OCI-LY1 (cell line): ENCODE results near the gene RPS6KA2.

Source experiments
- H2AFZ ChIP-seq: fragments of 200-600 bp; sonication (generic), shearing (Covaris generic); 2 replicates; pipeline ENCODE4 v1.6.0; 2014; ENCODE audit warnings: antibody characterized with exemption, mild to moderate bottlenecking, low read length
- H3F3A ChIP-seq: fragments of 200-600 bp; sonication (generic), shearing (Covaris generic); 2 replicates; pipeline ENCODE4 v1.6.0; 2014; ENCODE audit warnings: mild to moderate bottlenecking, antibody characterized with exemption, low read length, moderate library complexity; ENCODE audit not compliant: insufficient read depth
- H3K27ac ChIP-seq: fragments of 200-600 bp; sonication (generic); 2 replicates; pipeline ENCODE4 v1.5.1; 2014; ENCODE audit warnings: low read length, mixed run types, mild to moderate bottlenecking, low read depth; ENCODE audit not compliant: poor library complexity, severe bottlenecking
- H3K27me3 ChIP-seq: fragments of 200-600 bp; sonication (generic); 2 replicates; pipeline ENCODE4 v1.6.0; 2014; ENCODE audit warnings: antibody characterized with exemption, mild to moderate bottlenecking, low read length, moderate library complexity; ENCODE audit not compliant: insufficient read depth
- H3K36me3 ChIP-seq: fragments of 200-600 bp; sonication (generic); 2 replicates; pipeline ENCODE4 v1.6.1; 2014; ENCODE audit warnings: mild to moderate bottlenecking, antibody characterized with exemption, low read length, moderate library complexity, mixed read lengths; ENCODE audit not compliant: insufficient read depth
- H3K4me1 ChIP-seq: fragments of 200-600 bp; sonication (generic); 2 replicates; pipeline ENCODE4 v1.5.1; 2014; ENCODE audit warnings: mild to moderate bottlenecking, low read length, moderate library complexity; ENCODE audit not compliant: insufficient read depth, severe bottlenecking
- H3K4me2 ChIP-seq: fragments of 200-600 bp; sonication (generic), shearing (Covaris generic); 2 replicates; pipeline ENCODE4 v1.6.1; 2014; ENCODE audit warnings: low read length
- H3K4me3 ChIP-seq: fragments of 200-600 bp; sonication (generic); 2 replicates; pipeline ENCODE4 v1.5.1; 2014; ENCODE audit warnings: low read length, low read depth, mild to moderate bottlenecking, mixed read lengths; ENCODE audit not compliant: poor library complexity, severe bottlenecking
- H3K79me2 ChIP-seq: fragments of 200-600 bp; shearing (Covaris generic); 2 replicates; pipeline ENCODE4 v1.6.1; 2016; ENCODE audit warnings: mixed run types, low read length, mixed read lengths; ENCODE audit not compliant: insufficient read depth
- H3K9ac ChIP-seq: fragments of 200-600 bp; sonication (generic), shearing (Covaris generic); 2 replicates; pipeline ENCODE4 v1.6.1; 2014; ENCODE audit warnings: mild to moderate bottlenecking, low read length, mixed read lengths
- H3K9me2 ChIP-seq: fragments of 200-600 bp; sonication (generic), shearing (Covaris generic); 2 replicates; pipeline ENCODE4 v1.6.1; 2014; ENCODE audit warnings: low read depth, mild to moderate bottlenecking, low read length, mixed read lengths
- H3K9me3 ChIP-seq: fragments of 200-600 bp; shearing (Covaris generic); 2 replicates; pipeline ENCODE4 v1.6.1; 2014; ENCODE audit warnings: low read length, mixed read lengths
- H4K20me1 ChIP-seq: fragments of 200-600 bp; sonication (generic), shearing (Covaris generic); 2 replicates; pipeline ENCODE4 v1.6.0; 2016; ENCODE audit warnings: mild to moderate bottlenecking, low read length; ENCODE audit not compliant: insufficient read depth
- EZH2 ChIP-seq: fragments of 200-600 bp; sonication (generic), shearing (Covaris generic); IDR thresholded peaks from 2 replicates; pipeline ENCODE4 v1.8.0; 2017; ENCODE audit warnings: borderline replicate concordance, mixed run types, mild to moderate bottlenecking, antibody characterized with exemption, low read length, moderate library complexity, mixed read lengths
- TF ChIP-seq, protein P1 (sequence below): fragments of 200-600 bp; sonication (generic), shearing (Covaris generic); IDR thresholded peaks from 2 replicates; pipeline ENCODE4 v1.5.1; 2017; ENCODE audit warnings: mild to moderate bottlenecking, antibody characterized with exemption, low read length, moderate library complexity, mixed read lengths

The RPS6KA2 gene

DNA sequence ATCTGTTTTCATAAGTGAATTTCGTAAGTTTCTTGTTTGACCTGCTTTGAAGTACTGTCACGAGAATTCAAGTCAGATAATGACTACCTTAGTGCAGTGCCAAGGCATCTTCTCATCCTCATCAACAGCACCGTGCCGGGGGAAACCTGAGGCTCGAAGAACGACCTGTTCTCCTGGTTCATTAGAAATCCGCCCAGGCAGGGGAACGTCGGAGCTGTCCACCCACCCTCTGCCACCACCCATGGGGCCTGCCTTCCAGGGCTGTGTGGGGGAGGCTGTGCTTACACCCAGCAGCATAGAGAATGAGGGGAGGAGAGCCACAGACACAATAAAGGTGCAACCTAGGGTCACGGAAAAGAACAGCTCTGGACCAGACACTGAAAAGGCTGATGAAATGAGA, 142.2 kb downstream of the RPS6KA2 start:
- Histone ChIP-seq H3K9me2 (no peaks in the 10 kb centered on the region), H3F3A (no peaks in the 10 kb centered on the region), H3K4me2 (no peak overlapping the region), H3K4me3 (no peak overlapping the region), H4K20me1 (no peaks in the 10 kb centered on the region), H2AFZ (no peak overlapping the region), H3K9ac (no peak overlapping the region), H3K4me1 (peaks cover 13% of the 10 kb centered on the region), H3K36me3 (peaks cover 5% of the 10 kb centered on the region), H3K9me3 (peaks cover 8% of the 10 kb centered on the region), H3K27ac (no peak overlapping the region), H3K79me2 (no peaks in the 10 kb centered on the region), H3K27me3 (no peaks in the 10 kb centered on the region)
- no peak for TF ChIP-seq EZH2

DNA sequence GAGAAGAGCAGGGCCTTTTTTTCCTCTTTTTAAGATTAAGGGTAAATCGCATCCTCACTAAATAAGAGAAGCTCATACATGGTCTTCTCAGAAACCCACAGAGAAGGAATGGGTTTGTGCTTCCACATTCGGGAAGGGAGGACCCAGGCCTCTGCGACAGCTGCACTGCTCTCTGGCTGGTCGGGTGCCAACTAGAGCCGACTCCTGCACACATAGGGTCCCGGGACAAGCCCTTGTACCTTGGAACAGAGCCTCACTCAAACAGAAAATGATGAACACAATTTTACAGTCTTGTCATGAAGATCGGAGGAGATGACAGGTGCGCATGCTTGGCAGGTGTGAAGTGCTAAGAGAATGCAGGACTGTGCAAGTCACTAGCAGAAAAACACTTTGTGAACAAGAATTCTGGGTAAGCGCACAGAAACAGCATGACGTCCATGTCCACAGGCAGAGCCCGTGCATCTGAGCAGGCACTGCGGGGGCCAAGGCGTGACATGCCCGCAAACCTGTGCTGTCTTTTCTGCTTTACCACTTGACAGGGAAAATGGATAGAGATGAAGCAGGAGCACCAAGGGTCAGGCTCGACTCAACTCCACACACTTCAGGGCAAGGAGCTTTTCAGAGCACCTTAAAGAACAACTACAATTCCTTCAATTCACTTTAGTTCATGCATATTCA, 143.3 kb downstream of the RPS6KA2 start:
- H3K79me2 ChIP-seq = no peaks in the 10 kb centered on the region
- H3K27me3 ChIP-seq = no peaks in the 10 kb centered on the region
- no peak overlapping the region for H3K9ac ChIP-seq
- peaks cover 13% of the 10 kb centered on the region for H3K4me1 ChIP-seq
- no peak overlapping the region for H2AFZ ChIP-seq
- no peaks in the 10 kb centered on the region for H3K9me2 ChIP-seq
- H3K36me3 ChIP-seq = peaks cover 5% of the 10 kb centered on the region
- no peak for TF ChIP-seq EZH2
- TF ChIP-seq, protein P1, sequence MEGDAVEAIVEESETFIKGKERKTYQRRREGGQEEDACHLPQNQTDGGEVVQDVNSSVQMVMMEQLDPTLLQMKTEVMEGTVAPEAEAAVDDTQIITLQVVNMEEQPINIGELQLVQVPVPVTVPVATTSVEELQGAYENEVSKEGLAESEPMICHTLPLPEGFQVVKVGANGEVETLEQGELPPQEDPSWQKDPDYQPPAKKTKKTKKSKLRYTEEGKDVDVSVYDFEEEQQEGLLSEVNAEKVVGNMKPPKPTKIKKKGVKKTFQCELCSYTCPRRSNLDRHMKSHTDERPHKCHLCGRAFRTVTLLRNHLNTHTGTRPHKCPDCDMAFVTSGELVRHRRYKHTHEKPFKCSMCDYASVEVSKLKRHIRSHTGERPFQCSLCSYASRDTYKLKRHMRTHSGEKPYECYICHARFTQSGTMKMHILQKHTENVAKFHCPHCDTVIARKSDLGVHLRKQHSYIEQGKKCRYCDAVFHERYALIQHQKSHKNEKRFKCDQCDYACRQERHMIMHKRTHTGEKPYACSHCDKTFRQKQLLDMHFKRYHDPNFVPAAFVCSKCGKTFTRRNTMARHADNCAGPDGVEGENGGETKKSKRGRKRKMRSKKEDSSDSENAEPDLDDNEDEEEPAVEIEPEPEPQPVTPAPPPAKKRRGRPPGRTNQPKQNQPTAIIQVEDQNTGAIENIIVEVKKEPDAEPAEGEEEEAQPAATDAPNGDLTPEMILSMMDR = no peak
- no peak overlapping the region for H3K27ac ChIP-seq
- peaks cover 8% of the 10 kb centered on the region for H3K9me3 ChIP-seq
- H4K20me1 ChIP-seq = no peaks in the 10 kb centered on the region
- H3K4me3 ChIP-seq = no peak overlapping the region
- H3K4me2 ChIP-seq = no peak overlapping the region
- no peaks in the 10 kb centered on the region for H3F3A ChIP-seq

DNA sequence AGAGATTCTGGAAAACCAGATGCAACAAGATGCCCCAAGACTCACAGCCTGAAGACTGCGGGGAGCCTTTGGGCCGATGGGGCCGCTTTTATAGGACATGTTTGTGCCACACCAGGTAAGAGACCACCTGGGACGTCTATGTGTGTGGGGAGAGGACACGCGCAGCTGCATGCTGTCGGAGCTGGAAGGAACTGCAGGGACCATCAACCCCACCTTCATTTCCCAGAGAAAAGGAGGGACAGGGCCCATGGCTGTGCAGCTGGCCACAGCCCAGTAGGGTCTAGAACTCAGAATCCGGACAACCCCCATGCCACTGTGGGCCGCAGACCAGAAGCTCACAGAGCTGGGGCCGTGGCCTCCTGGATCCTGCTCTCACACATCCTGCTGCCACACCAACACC, 144.0 kb downstream of the RPS6KA2 start:
- no peaks in the 10 kb centered on the region for H3K9me2 ChIP-seq
- no peak overlapping the region for H3K4me3 ChIP-seq
- no peaks in the 10 kb centered on the region for H3K79me2 ChIP-seq
- H3K27me3 ChIP-seq = no peaks in the 10 kb centered on the region
- peaks cover 10% of the 10 kb centered on the region for H3K4me1 ChIP-seq
- TF ChIP-seq EZH2 = no peak
- TF ChIP-seq, protein P1 = no peak
- peaks cover 8% of the 10 kb centered on the region for H3K9me3 ChIP-seq
- no peak overlapping the region for H3K4me2 ChIP-seq
- no peaks in the 10 kb centered on the region for H3F3A ChIP-seq
- H3K9ac ChIP-seq = no peak overlapping the region
- H3K36me3 ChIP-seq = peaks cover 5% of the 10 kb centered on the region; the same call in 1 of the 2 replicates
- H2AFZ ChIP-seq = no peak overlapping the region
- H4K20me1 ChIP-seq = no peaks in the 10 kb centered on the region
- H3K27ac ChIP-seq = no peak overlapping the region
